H1 (cell line): Measurements from ENCODE around the gene KEL. TPM values are rescaled to one million over a fixed set of nuclear protein-coding genes. Genes with fewer than 3 reads are reported as not detected.

Source experiments
- BACH1 ChIP-seq: IDR thresholded peaks from 2 replicates; pipeline ENCODE4 v1.6.1; 2012; ENCODE audit warnings: low read length, improper control_type of control experiment
- CBX8 ChIP-seq: fragments of 300-800, 300-1000 bp; sonication (generic); IDR thresholded peaks from 2 replicates; pipeline ENCODE4 v1.7.1; 2016; ENCODE audit warnings: low read depth, low read length, borderline replicate concordance
- CHD7 ChIP-seq: fragments of 300-600 bp; sonication (generic); IDR thresholded peaks from 2 replicates; pipeline ENCODE4 v1.7.1; 2012; ENCODE audit warnings: low read length, moderate library complexity, mild to moderate bottlenecking, inconsistent platforms; ENCODE audit not compliant: insufficient replicate concordance
- CREB1 ChIP-seq: IDR thresholded peaks from 2 replicates; pipeline ENCODE4 v1.6.1; 2012; ENCODE audit warnings: inconsistent platforms
- EGR1 ChIP-seq: IDR thresholded peaks from 2 replicates; pipeline ENCODE4 v1.6.1; 2011; ENCODE audit warnings: low read depth, low read length, borderline replicate concordance
- FOSL1 ChIP-seq: IDR thresholded peaks from 2 replicates; pipeline ENCODE4 v1.6.1; 2011; ENCODE audit warnings: mild to moderate bottlenecking, low read depth, low read length, moderate library complexity; ENCODE audit not compliant: insufficient read depth
- HDAC6 ChIP-seq: IDR thresholded peaks from one replicate; pipeline ENCODE4 v1.7.1; 2012; ENCODE audit warnings: low read depth, mild to moderate bottlenecking, inconsistent platforms, low read length, moderate library complexity
- JUN ChIP-seq: IDR thresholded peaks from 2 replicates; pipeline ENCODE4 v1.6.1; 2011; ENCODE audit warnings: low read depth, mild to moderate bottlenecking, improper control_type of control experiment, low read length
- SIN3A ChIP-seq, 2 experiments: IDR thresholded peaks in 1 of 2; conservative IDR thresholded peaks in 1 of 2; 2 replicates each; pipeline ENCODE4 v1.6.1; 2011 to 2012; ENCODE audit warnings: low read length in 2 of 2, improper control_type of control experiment in 1 of 2, low read depth in 1 of 2, mild to moderate bottlenecking in 1 of 2
- SP1 ChIP-seq: IDR thresholded peaks from 2 replicates; pipeline ENCODE4 v1.6.1; 2011; ENCODE audit warnings: low read depth, low read length
- SP2 ChIP-seq: IDR thresholded peaks from 2 replicates; pipeline ENCODE4 v1.6.1; 2012; ENCODE audit warnings: mild to moderate bottlenecking, low read length, inconsistent platforms
- polyA plus RNA-seq, 7 experiments: library from polyadenylated mRNA; depleted of rRNA in 3 of 7; stranded (reverse) in 5 of 7; unstranded in 2 of 7; fragments of >200 nt in 5 of 7; fragments of 200-250 nt in 2 of 7; gene quantifications; 1 replicate in 5 of 7; 2 replicates in 1 of 7; 4 replicates in 1 of 7; pipeline versions ENCODE4 v1.2.1 to v1.2.3, GENCODE V29; 2011 to 2013; ENCODE audit warnings: missing spikeins in 2 of 7, mixed read lengths in 2 of 7
- total RNA-seq: library from RNA; stranded (reverse); fragmentation: NEBNext Ultra II Directional; extraction: Animal tissue kit (Norgen Biotek cat#: 25700); gene quantifications from 2 replicates; pipeline ENCODE4 v1.2.1, GENCODE V29; 2021

Gene KEL
- total and polyA plus RNA-seq, 2 of the 8 experiments (the other 6 are each of a cell fraction or from before 2014, with no cell fraction given): 1.8 to 1.9 TPM

GRCh38 chr7:142904128-142904527 is 58.0 kb downstream of the KEL start (continued):
- TF ChIP-seq CHD7: no peak
- no peak for TF ChIP-seq JUN
- TF ChIP-seq FOSL1: no peak
- no peak for TF ChIP-seq CREB1
- TF ChIP-seq CBX8: no peak
- TF ChIP-seq HDAC6: no peak
- TF ChIP-seq SIN3A (conservative IDR thresholded peaks at IDR 0.05 in 1 of 2, IDR thresholded peaks at IDR 0.05 in 1 of 2; ENCODE audit: low read depth in 1 of 2, low read length in 2 of 2): no peak
- TF ChIP-seq SP1: no peak
- TF ChIP-seq EGR1: no peak
- no peak for TF ChIP-seq BACH1
- TF ChIP-seq SP2: no peak
